Panc1 (cell line): ENCODE results near the gene OR12D1.

Source experiments
- POLR2AphosphoS5 ChIP-seq: IDR thresholded peaks from 2 replicates; pipeline ENCODE4 v1.6.1; 2012; ENCODE audit warnings: mild to moderate bottlenecking, low read depth, low read length, moderate library complexity
- SIN3A ChIP-seq: IDR thresholded peaks from 2 replicates; pipeline ENCODE4 v1.6.1; 2012; ENCODE audit warnings: low read depth, mild to moderate bottlenecking, low read length, moderate library complexity, borderline replicate concordance; ENCODE audit not compliant: insufficient read depth
- TF ChIP-seq, protein P1 (sequence below): fragments of 450-650 bp; IDR thresholded peaks from 2 replicates; pipeline ENCODE4 v1.5.1; 2017; ENCODE audit warnings: mild to moderate bottlenecking

DNA sequence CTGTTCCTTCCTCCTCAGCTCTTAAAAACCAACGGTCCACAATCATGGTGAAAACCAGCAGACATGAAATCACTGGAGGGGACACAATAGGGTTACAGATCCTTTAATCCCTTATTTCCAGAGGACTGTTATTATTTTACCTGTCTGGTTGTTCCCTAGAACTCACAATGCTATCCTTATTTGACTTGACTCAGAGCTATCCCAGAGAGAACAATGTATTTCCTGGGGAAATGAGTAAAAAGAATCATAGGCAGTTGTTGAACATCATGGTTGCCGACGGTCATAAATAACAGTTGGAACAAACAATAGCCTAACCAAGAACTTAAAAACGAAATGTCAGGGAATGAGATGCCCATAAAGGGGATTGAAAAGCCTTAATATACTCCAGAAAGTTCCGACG, 51.5 kb downstream of the OR12D1 start:
- TF ChIP-seq SIN3A (no peak), POLR2AphosphoS5 (no peak)
- TF ChIP-seq, protein P1, sequence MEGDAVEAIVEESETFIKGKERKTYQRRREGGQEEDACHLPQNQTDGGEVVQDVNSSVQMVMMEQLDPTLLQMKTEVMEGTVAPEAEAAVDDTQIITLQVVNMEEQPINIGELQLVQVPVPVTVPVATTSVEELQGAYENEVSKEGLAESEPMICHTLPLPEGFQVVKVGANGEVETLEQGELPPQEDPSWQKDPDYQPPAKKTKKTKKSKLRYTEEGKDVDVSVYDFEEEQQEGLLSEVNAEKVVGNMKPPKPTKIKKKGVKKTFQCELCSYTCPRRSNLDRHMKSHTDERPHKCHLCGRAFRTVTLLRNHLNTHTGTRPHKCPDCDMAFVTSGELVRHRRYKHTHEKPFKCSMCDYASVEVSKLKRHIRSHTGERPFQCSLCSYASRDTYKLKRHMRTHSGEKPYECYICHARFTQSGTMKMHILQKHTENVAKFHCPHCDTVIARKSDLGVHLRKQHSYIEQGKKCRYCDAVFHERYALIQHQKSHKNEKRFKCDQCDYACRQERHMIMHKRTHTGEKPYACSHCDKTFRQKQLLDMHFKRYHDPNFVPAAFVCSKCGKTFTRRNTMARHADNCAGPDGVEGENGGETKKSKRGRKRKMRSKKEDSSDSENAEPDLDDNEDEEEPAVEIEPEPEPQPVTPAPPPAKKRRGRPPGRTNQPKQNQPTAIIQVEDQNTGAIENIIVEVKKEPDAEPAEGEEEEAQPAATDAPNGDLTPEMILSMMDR: no peak
